Measurements from ENCODE around the gene ETFBKMT.

DNA sequence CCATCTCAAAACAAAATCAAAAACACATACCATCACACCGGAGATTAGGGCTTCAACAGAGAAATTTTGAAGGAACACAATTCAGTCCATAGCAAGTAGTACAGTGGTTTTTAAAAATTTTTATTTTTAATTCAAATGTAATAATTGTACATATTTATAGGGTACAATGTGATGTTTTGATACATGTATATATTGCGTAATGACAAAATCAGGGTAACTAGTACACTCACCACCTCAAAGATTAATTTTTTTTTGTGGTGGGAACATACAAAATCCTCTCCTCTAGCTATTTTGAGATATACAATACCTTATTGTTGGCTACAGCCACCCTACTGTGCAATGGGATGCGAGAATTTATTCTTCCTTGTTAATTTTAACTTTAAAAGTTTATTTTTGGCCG lies 26.0 kb upstream of the ETFBKMT start:
- TF ChIP-seq, protein P1, sequence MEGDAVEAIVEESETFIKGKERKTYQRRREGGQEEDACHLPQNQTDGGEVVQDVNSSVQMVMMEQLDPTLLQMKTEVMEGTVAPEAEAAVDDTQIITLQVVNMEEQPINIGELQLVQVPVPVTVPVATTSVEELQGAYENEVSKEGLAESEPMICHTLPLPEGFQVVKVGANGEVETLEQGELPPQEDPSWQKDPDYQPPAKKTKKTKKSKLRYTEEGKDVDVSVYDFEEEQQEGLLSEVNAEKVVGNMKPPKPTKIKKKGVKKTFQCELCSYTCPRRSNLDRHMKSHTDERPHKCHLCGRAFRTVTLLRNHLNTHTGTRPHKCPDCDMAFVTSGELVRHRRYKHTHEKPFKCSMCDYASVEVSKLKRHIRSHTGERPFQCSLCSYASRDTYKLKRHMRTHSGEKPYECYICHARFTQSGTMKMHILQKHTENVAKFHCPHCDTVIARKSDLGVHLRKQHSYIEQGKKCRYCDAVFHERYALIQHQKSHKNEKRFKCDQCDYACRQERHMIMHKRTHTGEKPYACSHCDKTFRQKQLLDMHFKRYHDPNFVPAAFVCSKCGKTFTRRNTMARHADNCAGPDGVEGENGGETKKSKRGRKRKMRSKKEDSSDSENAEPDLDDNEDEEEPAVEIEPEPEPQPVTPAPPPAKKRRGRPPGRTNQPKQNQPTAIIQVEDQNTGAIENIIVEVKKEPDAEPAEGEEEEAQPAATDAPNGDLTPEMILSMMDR (conservative IDR thresholded peaks at IDR 0.05 in 1 of 2, IDR thresholded peaks at IDR 0.05 in 1 of 2; ENCODE audit: extremely low read depth in 1 of 2, insufficient read depth in 1 of 2, low read depth in 1 of 2, low read length in 2 of 2) = no peak
- no peak for TF ChIP-seq EZH2 (IDR thresholded peaks at IDR 0.05; ENCODE audit: borderline replicate concordance, low read length)

Measured in mammary epithelial cell (primary cell).